GM12801 (cell line): ENCODE measurements around the gene ABI3BP.

ENCODE experiments used
- CTCF ChIP-seq: IDR thresholded peaks from one replicate; pipeline ENCODE4 v1.5.1; 2011; ENCODE audit warnings: control low read depth; ENCODE audit not compliant: insufficient read length; ENCODE audit errors: extremely low read depth

ABI3BP gene

DNA sequence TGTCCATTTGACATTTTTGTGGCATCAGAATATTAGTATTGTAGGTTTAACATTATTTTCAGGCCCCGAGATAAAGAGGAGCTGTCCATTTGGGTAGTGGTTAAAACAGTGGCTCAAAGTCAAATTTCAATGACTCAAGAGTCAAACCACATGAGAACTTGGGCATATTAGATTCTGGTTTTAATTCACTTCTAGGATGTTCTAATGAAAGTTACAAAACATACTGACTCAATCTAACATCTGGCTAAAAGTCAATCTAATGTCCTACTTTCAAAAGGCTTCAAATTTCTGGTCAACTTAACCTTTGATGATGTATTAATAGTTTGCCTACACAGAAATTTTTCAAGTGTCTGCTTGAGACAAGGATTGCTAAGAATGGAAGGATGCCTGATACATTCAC lies 112.4 kb downstream of the ABI3BP start:
- no peak for TF ChIP-seq CTCF

DNA sequence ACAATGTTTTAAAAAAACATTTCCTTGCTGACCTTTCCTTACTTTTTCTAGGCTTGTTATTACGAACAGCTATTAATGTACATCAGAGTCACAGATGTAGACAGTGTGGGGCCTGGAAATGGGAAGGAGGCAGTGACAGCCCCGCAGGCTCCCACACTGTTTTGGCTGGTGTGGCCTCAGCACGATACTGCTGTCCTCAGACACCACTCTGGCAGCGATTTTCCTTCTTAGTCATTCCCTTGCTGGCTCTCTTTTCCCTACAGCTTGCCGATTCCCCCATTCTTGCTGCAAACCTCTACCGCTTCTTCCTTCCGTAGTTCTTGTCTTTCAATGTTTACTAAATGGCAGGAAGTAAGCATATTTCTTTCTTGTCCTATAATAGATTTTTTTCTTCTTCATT lies 113.1 kb downstream of the ABI3BP start:
- TF ChIP-seq CTCF, result no peak

DNA sequence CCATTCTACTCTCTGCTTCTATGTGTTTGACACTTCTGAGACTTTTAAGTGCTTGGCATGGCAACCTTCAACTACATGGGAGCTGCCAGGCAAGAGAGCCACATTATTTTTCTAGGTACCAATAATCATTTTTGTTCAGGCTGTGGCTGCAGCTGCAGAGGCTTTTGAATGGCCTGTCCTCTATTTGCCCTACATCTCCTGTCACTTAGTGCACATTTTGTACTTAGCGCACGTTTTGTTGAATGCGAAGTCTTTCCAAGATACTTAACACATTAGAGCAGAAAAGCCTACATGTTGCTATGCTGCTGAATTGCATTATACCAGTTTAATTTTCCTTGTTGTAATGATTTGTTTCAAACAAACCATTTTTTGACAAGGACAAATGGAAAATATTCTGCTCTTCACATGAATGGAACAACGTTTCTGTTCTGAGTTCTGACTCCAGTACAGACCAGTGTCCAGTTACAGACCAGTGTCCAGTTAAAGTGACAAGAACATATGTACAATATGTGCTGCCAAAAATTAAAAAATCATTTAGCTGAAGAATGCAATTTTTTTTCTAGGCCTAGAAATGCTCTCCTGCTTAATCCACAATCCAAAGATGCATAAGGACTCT lies 113.9 kb downstream of the ABI3BP start:
- TF ChIP-seq CTCF, result no peak

DNA sequence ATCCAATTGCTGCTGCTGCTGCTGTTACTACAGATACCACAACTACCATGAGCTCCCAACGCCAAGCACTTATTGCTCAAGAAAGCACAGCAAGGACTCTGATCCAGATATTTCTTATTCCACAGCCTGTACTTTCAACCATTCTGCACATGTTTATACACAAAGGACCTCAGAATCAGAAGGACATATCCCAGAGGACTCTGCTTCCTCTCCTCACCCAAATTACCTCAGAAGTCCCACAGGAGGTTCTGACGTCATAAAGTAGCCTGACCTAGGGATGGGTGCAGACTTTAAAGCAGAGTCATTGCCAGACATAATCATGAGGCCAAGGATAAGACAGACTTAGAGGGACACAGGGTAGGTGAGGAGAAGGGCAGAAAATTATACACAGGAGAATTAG lies 115.9 kb downstream of the ABI3BP start:
- no peak for TF ChIP-seq CTCF

GRCh38 chr3:100875239-100875638 lies 118.0 kb downstream of the ABI3BP start:
- TF ChIP-seq CTCF, result no peak

GRCh38 chr3:100873611-100874010 lies 119.6 kb downstream of the ABI3BP start:
- no peak for TF ChIP-seq CTCF

DNA sequence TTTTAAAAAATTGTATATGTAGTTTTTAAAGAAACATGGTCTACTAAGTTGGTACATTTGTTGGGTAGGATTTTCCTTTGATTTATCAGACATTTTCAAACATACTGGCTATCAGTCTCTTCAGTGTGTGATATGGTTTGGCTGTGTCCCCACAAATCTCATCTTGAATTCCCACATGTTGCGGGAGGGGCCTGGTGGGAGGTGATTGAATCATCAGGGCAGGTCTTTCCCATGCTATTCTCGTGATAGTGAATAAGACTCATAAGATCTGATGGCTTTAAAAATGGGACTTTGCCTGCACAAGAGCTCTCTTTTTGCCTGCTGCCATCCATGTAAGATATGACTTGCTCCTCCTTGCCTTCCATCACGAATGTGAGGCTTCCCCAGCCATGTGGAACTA lies 121.9 kb downstream of the ABI3BP start:
- no peak for TF ChIP-seq CTCF
